ENCODE measurements around the gene LRP1B.

Gene LRP1B

GRCh38 chr2:141455877-141456276 lies 674.9 kb downstream of the LRP1B start:
- Histone ChIP-seq H3K36me3 (ENCODE audit: insufficient read depth, low read length) (no peaks in the 10 kb centered on the region), H3K27me3 (ENCODE audit: insufficient read depth, low read length, poor library complexity, severe bottlenecking) (no peaks in the 10 kb centered on the region), H3K9me3 (ENCODE audit: insufficient read depth, low read depth, low read length) (no peaks in the 10 kb centered on the region), H2AFZ (ENCODE audit: low read length) (no peak overlapping the region), H3K4me3 (ENCODE audit: low read length, poor library complexity, severe bottlenecking) (no peak overlapping the region), H3K9ac (ENCODE audit: low read depth, low read length, poor library complexity, severe bottlenecking) (no peak overlapping the region), H4K20me1 (ENCODE audit: insufficient read depth, low read length, poor library complexity, severe bottlenecking) (no peaks in the 10 kb centered on the region), H3K79me2 (ENCODE audit: insufficient read depth, low read length) (no peaks in the 10 kb centered on the region), H3K4me2 (ENCODE audit: low read depth, low read length, poor library complexity, severe bottlenecking) (no peak overlapping the region), H3K4me1 (ENCODE audit: insufficient read depth, low read length, poor library complexity, severe bottlenecking) (no peaks in the 10 kb centered on the region), H3K9me2 (replicated peaks; ENCODE audit: low read depth, low read length) (no peaks in the 10 kb centered on the region), H3F3A (ENCODE audit: low read depth) (no peaks in the 10 kb centered on the region)
- TF ChIP-seq EZH2phosphoT487 (IDR thresholded peaks at IDR 0.05; ENCODE audit: borderline replicate concordance) = no peak
- no peak for TF ChIP-seq CTCF (conservative IDR thresholded peaks at IDR 0.05; ENCODE audit: low read length)

GRCh38 chr2:141455211-141455826 lies 675.5 kb downstream of the LRP1B start:
- Histone ChIP-seq H2AFZ (ENCODE audit: low read length) (no peak overlapping the region), H3F3A (ENCODE audit: low read depth) (no peaks in the 10 kb centered on the region), H3K4me1 (ENCODE audit: insufficient read depth, low read length, poor library complexity, severe bottlenecking) (no peaks in the 10 kb centered on the region), H3K9me3 (ENCODE audit: insufficient read depth, low read depth, low read length) (no peaks in the 10 kb centered on the region), H3K36me3 (ENCODE audit: insufficient read depth, low read length) (no peaks in the 10 kb centered on the region), H3K79me2 (ENCODE audit: insufficient read depth, low read length) (no peaks in the 10 kb centered on the region), H3K4me2 (ENCODE audit: low read depth, low read length, poor library complexity, severe bottlenecking) (no peak overlapping the region), H3K4me3 (ENCODE audit: low read length, poor library complexity, severe bottlenecking) (no peak overlapping the region), H3K9me2 (replicated peaks; ENCODE audit: low read depth, low read length) (no peaks in the 10 kb centered on the region), H3K9ac (ENCODE audit: low read depth, low read length, poor library complexity, severe bottlenecking) (no peak overlapping the region), H4K20me1 (ENCODE audit: insufficient read depth, low read length, poor library complexity, severe bottlenecking) (no peaks in the 10 kb centered on the region), H3K27me3 (ENCODE audit: insufficient read depth, low read length, poor library complexity, severe bottlenecking) (no peaks in the 10 kb centered on the region)
- no peak for TF ChIP-seq CTCF (conservative IDR thresholded peaks at IDR 0.05; ENCODE audit: low read length)
- no peak for TF ChIP-seq EZH2phosphoT487 (IDR thresholded peaks at IDR 0.05; ENCODE audit: borderline replicate concordance)

GRCh38 chr2:141440072-141440635 lies 690.7 kb downstream of the LRP1B start:
- Histone ChIP-seq H3K9ac (ENCODE audit: low read depth, low read length, poor library complexity, severe bottlenecking) (no peak overlapping the region), H3K9me3 (ENCODE audit: insufficient read depth, low read depth, low read length) (no peaks in the 10 kb centered on the region), H2AFZ (ENCODE audit: low read length) (no peak overlapping the region), H3K4me1 (ENCODE audit: insufficient read depth, low read length, poor library complexity, severe bottlenecking) (no peaks in the 10 kb centered on the region), H3F3A (ENCODE audit: low read depth) (no peaks in the 10 kb centered on the region), H3K4me2 (ENCODE audit: low read depth, low read length, poor library complexity, severe bottlenecking) (no peak overlapping the region), H4K20me1 (ENCODE audit: insufficient read depth, low read length, poor library complexity, severe bottlenecking) (no peaks in the 10 kb centered on the region), H3K36me3 (ENCODE audit: insufficient read depth, low read length) (no peaks in the 10 kb centered on the region), H3K9me2 (replicated peaks; ENCODE audit: low read depth, low read length) (no peaks in the 10 kb centered on the region), H3K79me2 (ENCODE audit: insufficient read depth, low read length) (no peaks in the 10 kb centered on the region), H3K4me3 (ENCODE audit: low read length, poor library complexity, severe bottlenecking) (no peak overlapping the region), H3K27me3 (ENCODE audit: insufficient read depth, low read length, poor library complexity, severe bottlenecking) (no peaks in the 10 kb centered on the region)
- TF ChIP-seq EZH2phosphoT487 (IDR thresholded peaks at IDR 0.05; ENCODE audit: borderline replicate concordance) (no peak), CTCF (conservative IDR thresholded peaks at IDR 0.05; ENCODE audit: low read length) (no peak)
